HepG2 (cell line): ENCODE measurements around the gene SEMA3B. TPM values are rescaled to one million over a fixed set of nuclear protein-coding genes. Genes with fewer than 3 reads are reported as not detected.

Experiments
- ASH2L ChIP-seq: fragments of 300-600, 200-600 bp; sonication (generic); IDR thresholded peaks from 2 replicates; pipeline ENCODE4 v1.7.0; 2017; ENCODE audit warnings: low read depth, mild to moderate bottlenecking, moderate library complexity, mixed read lengths, low read length; ENCODE audit not compliant: insufficient read length
- HCFC1 ChIP-seq: fragments of 150-350 bp; IDR thresholded peaks from 2 replicates; pipeline ENCODE4 v1.6.1; 2014; ENCODE audit warnings: low read depth, low read length
- JARID2 ChIP-seq: sonication (generic); formaldehyde crosslinking; IDR thresholded peaks from 2 replicates; pipeline ENCODE4 v1.8.1; 2023; ENCODE audit warnings: missing genetic modification reagents, inconsistent platforms; ENCODE audit not compliant: insufficient replicate concordance
- RBAK ChIP-seq: sonication (generic); formaldehyde crosslinking; IDR thresholded peaks from 2 replicates; pipeline ENCODE4 v1.5.1; 2020; ENCODE audit warnings: mild to moderate bottlenecking, missing genetic modification reagents
- SMAD3 ChIP-seq: sonication (generic); formaldehyde crosslinking; IDR thresholded peaks from 2 replicates; pipeline ENCODE4 v1.4.0; 2020; ENCODE audit warnings: missing genetic modification reagents
- SRSF4 ChIP-seq: fragments of 200-400 bp; formaldehyde crosslinking; IDR thresholded peaks from one replicate; pipeline ENCODE4 v1.6.1; 2018; ENCODE audit warnings: mild to moderate bottlenecking, low read depth, low read length, moderate library complexity; ENCODE audit not compliant: poor library complexity, severe bottlenecking
- STAG1 ChIP-seq: sonication (generic); formaldehyde crosslinking; IDR thresholded peaks from 2 replicates; pipeline ENCODE4 v1.4.0; 2020; ENCODE audit warnings: missing genetic modification reagents
- ZFP36L1 ChIP-seq: sonication (generic); formaldehyde crosslinking; IDR thresholded peaks from 2 replicates; pipeline ENCODE4 v1.8.0; 2022; ENCODE audit warnings: mild to moderate bottlenecking, missing genetic modification reagents, moderate library complexity
- polyA plus RNA-seq, 8 experiments: library from polyadenylated mRNA; depleted of rRNA in 3 of 8; stranded (reverse) in 7 of 8; unstranded in 1 of 8; fragments of >200 nt; fragmentation: Illumina TruSeq in 4 of 8; extraction: Trizol in 4 of 8; gene quantifications; 2 replicates each; pipeline versions ENCODE4 v1.2.1 to v1.2.3, GENCODE V29; 2011 to 2016; ENCODE audit warnings: low read depth in 4 of 8, missing spikeins in 1 of 8, mixed read lengths in 1 of 8; ENCODE audit not compliant: insufficient read depth in 1 of 8
- total RNA-seq, 5 experiments: library from RNA; depleted of rRNA; stranded (reverse); fragments of >200 nt; fragmentation: Illumina TruSeq; extraction: Trizol; gene quantifications; 2 replicates each; pipeline ENCODE4 v1.2.3, GENCODE V29; 2016; ENCODE audit warnings: low read depth in 1 of 5
- TF ChIP-seq, protein P1 (sequence below): sonication (generic); formaldehyde crosslinking; IDR thresholded peaks from 2 replicates; pipeline ENCODE4 v1.5.1; 2020; ENCODE audit warnings: mild to moderate bottlenecking, missing genetic modification reagents, moderate library complexity
- TF ChIP-seq, protein P2 (sequence below): fragments of 450-650 bp; IDR thresholded peaks from 2 replicates; pipeline ENCODE4 v1.6.1; 2017; ENCODE audit warnings: mild to moderate bottlenecking
- TF ChIP-seq, protein P3 (sequence below): sonication (generic); formaldehyde crosslinking; conservative IDR thresholded peaks from 2 replicates; pipeline ENCODE4 v1.4.0; 2020; ENCODE audit warnings: mild to moderate bottlenecking, missing genetic modification reagents, moderate library complexity
- TF ChIP-seq, protein P4 (sequence below): sonication (generic); formaldehyde crosslinking; IDR thresholded peaks from 2 replicates; pipeline ENCODE4 v1.4.0; 2020; ENCODE audit warnings: missing genetic modification reagents

The SEMA3B gene
- total and polyA plus RNA-seq, 2 of the 13 experiments (the other 11 are each of a cell fraction or from before 2014, with no cell fraction given) = 93.2 to 158 TPM

DNA sequence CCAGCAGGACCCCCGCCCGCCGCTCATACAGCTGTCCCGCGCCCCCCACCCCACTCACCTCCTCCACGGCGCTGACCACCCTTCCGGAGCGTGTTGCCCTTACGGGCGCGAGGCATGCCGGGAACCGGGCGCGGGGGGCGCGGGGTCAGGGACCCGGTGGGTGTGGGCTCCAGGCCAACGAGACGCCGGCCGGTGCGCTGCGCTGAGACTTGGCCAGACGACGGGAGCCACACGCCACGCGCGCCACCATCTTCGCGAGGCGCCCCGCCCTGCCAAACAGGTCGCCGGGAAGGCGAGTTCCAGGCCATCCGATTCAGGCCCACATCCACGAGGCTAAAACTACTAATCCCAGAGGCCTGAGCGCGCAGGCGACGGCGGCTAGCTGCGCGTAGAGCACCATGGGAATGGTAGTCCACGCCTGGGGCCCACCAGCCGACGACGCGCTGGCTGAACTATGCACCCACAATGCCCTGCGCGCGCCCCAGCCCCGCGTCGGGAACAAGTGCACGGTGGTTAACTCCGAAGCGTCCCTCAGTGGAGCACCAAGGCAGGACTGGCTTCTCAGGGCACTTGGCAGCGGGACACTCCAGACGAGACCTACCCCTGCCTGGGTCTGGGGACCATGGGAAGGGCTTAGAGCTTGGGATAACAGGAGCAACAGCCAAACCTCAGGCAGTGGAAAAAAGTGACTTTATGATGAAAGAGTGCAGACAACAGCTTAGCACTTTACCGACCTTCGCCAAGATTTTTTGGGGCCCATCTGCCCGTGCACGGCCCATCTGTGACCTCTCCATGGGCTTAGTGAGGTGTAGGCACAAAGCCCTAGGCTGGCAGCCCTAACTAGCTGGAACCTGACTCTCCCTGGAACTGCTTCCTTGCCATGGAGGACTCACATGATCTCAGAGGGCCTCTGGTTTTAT is 23.5 kb downstream of the SEMA3B start, which contains the start of gene IFRD2 (continued):
- TF ChIP-seq, protein P1, sequence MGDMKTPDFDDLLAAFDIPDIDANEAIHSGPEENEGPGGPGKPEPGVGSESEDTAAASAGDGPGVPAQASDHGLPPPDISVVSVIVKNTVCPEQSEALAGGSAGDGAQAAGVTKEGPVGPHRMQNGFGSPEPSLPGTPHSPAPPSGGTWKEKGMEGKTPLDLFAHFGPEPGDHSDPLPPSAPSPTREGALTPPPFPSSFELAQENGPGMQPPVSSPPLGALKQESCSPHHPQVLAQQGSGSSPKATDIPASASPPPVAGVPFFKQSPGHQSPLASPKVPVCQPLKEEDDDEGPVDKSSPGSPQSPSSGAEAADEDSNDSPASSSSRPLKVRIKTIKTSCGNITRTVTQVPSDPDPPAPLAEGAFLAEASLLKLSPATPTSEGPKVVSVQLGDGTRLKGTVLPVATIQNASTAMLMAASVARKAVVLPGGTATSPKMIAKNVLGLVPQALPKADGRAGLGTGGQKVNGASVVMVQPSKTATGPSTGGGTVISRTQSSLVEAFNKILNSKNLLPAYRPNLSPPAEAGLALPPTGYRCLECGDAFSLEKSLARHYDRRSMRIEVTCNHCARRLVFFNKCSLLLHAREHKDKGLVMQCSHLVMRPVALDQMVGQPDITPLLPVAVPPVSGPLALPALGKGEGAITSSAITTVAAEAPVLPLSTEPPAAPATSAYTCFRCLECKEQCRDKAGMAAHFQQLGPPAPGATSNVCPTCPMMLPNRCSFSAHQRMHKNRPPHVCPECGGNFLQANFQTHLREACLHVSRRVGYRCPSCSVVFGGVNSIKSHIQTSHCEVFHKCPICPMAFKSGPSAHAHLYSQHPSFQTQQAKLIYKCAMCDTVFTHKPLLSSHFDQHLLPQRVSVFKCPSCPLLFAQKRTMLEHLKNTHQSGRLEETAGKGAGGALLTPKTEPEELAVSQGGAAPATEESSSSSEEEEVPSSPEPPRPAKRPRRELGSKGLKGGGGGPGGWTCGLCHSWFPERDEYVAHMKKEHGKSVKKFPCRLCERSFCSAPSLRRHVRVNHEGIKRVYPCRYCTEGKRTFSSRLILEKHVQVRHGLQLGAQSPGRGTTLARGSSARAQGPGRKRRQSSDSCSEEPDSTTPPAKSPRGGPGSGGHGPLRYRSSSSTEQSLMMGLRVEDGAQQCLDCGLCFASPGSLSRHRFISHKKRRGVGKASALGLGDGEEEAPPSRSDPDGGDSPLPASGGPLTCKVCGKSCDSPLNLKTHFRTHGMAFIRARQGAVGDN = peak; percentile 92
- TF ChIP-seq, protein P2, sequence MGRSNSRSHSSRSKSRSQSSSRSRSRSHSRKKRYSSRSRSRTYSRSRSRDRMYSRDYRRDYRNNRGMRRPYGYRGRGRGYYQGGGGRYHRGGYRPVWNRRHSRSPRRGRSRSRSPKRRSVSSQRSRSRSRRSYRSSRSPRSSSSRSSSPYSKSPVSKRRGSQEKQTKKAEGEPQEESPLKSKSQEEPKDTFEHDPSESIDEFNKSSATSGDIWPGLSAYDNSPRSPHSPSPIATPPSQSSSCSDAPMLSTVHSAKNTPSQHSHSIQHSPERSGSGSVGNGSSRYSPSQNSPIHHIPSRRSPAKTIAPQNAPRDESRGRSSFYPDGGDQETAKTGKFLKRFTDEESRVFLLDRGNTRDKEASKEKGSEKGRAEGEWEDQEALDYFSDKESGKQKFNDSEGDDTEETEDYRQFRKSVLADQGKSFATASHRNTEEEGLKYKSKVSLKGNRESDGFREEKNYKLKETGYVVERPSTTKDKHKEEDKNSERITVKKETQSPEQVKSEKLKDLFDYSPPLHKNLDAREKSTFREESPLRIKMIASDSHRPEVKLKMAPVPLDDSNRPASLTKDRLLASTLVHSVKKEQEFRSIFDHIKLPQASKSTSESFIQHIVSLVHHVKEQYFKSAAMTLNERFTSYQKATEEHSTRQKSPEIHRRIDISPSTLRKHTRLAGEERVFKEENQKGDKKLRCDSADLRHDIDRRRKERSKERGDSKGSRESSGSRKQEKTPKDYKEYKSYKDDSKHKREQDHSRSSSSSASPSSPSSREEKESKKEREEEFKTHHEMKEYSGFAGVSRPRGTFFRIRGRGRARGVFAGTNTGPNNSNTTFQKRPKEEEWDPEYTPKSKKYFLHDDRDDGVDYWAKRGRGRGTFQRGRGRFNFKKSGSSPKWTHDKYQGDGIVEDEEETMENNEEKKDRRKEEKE = no peak
- TF ChIP-seq, protein P3, sequence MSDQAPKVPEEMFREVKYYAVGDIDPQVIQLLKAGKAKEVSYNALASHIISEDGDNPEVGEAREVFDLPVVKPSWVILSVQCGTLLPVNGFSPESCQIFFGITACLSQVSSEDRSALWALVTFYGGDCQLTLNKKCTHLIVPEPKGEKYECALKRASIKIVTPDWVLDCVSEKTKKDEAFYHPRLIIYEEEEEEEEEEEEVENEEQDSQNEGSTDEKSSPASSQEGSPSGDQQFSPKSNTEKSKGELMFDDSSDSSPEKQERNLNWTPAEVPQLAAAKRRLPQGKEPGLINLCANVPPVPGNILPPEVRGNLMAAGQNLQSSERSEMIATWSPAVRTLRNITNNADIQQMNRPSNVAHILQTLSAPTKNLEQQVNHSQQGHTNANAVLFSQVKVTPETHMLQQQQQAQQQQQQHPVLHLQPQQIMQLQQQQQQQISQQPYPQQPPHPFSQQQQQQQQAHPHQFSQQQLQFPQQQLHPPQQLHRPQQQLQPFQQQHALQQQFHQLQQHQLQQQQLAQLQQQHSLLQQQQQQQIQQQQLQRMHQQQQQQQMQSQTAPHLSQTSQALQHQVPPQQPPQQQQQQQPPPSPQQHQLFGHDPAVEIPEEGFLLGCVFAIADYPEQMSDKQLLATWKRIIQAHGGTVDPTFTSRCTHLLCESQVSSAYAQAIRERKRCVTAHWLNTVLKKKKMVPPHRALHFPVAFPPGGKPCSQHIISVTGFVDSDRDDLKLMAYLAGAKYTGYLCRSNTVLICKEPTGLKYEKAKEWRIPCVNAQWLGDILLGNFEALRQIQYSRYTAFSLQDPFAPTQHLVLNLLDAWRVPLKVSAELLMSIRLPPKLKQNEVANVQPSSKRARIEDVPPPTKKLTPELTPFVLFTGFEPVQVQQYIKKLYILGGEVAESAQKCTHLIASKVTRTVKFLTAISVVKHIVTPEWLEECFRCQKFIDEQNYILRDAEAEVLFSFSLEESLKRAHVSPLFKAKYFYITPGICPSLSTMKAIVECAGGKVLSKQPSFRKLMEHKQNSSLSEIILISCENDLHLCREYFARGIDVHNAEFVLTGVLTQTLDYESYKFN = peak; percentile 51
- TF ChIP-seq RBAK (CRISPR knock-in tag) (no peak), STAG1 (CRISPR knock-in tag) (no peak), JARID2 (CRISPR knock-in tag) (no peak), SRSF4 (no peak), SMAD3 (CRISPR knock-in tag) (peak; percentile 72; the same call in 1 of the 2 replicates), HCFC1 (peak; percentile 100), ASH2L (peak; percentile 77), ZFP36L1 (CRISPR knock-in tag) (no peak)
- TF ChIP-seq, protein P4, sequence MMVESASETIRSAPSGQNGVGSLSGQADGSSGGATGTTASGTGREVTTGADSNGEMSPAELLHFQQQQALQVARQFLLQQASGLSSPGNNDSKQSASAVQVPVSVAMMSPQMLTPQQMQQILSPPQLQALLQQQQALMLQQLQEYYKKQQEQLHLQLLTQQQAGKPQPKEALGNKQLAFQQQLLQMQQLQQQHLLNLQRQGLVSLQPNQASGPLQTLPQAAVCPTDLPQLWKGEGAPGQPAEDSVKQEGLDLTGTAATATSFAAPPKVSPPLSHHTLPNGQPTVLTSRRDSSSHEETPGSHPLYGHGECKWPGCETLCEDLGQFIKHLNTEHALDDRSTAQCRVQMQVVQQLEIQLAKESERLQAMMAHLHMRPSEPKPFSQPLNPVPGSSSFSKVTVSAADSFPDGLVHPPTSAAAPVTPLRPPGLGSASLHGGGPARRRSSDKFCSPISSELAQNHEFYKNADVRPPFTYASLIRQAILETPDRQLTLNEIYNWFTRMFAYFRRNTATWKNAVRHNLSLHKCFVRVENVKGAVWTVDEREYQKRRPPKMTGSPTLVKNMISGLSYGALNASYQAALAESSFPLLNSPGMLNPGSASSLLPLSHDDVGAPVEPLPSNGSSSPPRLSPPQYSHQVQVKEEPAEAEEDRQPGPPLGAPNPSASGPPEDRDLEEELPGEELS = no peak; the same call in 1 of the 2 replicates
